Hepatic stellate cell (primary cell): ENCODE measurements around the gene ZBTB1.

ENCODE experiments used
- DNase-seq: peaks from one replicate; pipeline ENCODE4 v3.0.0; 2011; ENCODE audit warnings: low spot score

Gene ZBTB1

GRCh38 chr14:64504310-64504896, at the start of gene ZBTB1:
ZBTB1 (plus strand) TSS chr14:64504770; CDS start chr14:64521505, 16,735 bp downstream.
- DNase-seq: peak; percentile 76

- no peak for DNase-seq
These were observed 45.0 kb upstream of the ZBTB1 start for GRCh38 chr14:64459405-64460136.

DNA sequence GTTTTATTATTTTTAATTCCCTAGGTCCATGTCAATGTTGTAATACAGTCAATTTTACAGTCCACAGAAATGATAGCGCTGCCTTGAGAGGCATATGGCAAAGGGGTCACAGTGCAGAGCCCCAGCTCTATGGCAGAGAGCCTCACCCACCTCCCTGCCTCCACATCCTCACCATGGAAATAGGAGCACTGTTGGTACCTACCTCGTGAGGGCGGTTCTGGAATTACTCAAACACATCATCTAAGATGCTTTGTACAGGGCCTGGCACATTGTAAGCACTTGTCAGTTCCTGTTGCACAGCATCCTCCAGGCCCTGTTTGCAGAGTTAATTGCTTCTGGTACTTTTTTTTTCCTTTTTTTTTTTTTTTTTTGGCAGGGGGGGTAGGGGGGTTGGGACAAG, 43.3 kb upstream of the ZBTB1 start:
- DNase-seq: no peak

DNA sequence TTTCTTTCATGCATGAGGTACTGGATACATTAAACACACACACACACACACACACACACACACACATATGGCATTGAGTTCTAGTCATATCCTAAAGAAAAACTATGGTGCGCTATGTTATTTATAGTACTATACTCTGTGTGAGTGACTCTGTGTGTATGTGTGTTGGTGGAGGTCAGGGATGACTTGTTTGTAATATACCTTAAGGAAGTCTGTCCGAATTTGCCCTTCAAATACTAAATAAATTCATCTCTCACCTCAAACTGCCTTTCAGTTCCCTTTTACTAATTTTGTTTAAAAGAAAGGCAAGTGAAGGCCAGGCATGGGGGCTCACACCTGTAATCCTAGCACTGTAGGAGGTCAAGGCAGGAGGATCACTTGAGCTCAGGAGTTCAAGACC, 41.4 kb upstream of the ZBTB1 start:
- no peak for DNase-seq

GRCh38 chr14:64463873-64464272, 40.7 kb upstream of the ZBTB1 start:
- no peak for DNase-seq

GRCh38 chr14:64464651-64465050, 39.9 kb upstream of the ZBTB1 start:
- no peak for DNase-seq

- DNase-seq: peak; percentile 42
These were observed 39.3 kb upstream of the ZBTB1 start, which contains the start of gene AKAP5 for GRCh38 chr14:64465191-64465822. AKAP5 (plus strand) TSS chr14:64465499; CDS start chr14:64468395, 2,896 bp downstream.

DNA sequence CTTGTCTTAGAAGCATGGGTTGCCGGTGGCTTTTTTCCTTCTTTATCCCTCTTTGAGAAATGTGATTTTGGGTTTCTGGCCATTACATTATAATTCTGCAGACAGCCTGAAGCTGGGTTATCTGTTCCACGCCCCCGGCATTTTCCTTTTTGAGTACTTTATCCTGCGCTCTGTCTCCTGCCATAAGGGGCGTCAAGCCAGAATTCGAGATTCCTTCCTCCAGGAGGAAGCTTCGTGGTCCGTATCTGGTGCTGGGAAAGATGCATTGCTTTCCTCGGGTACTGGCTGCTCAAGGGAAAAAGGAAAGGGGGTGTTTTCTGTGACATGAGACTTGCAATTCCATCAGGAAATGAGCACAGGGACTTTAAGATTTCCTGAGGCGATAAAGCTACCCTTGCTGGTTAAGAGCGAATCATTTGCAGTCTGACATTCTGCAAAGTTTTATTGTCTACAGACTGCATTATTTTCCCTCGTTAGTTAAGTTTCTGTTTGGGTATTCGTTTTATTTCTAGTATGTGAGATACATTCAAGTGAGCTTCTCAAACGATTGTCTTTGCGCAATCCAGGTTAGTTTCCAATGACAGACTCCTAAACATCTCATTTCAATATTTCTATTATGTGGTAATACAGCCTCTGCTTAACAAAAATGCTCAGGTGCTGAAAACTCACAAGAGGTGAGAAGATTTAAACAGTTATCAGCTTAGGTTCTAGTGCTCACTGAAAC, 38.6 kb upstream of the ZBTB1 start:
- DNase-seq: peak; percentile 65

DNA sequence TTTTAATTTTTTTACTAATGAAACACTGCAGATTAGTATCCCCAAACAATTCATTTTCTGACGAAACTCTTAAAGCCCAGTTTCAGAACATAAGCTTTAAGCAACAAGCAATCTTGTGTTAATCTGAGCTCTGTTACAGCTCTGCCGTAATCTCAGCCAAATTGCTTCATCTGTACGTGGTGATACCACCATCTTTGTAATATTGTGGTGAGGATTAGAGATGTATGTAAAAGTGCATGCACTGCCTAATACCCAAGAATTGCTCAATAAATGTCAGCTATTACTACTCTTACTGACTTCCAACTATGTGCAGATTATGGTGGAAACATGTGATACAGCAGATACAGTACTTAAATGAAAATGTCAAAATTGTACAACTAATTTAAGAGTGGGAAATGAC, 37.5 kb upstream of the ZBTB1 start:
- no peak for DNase-seq

DNA sequence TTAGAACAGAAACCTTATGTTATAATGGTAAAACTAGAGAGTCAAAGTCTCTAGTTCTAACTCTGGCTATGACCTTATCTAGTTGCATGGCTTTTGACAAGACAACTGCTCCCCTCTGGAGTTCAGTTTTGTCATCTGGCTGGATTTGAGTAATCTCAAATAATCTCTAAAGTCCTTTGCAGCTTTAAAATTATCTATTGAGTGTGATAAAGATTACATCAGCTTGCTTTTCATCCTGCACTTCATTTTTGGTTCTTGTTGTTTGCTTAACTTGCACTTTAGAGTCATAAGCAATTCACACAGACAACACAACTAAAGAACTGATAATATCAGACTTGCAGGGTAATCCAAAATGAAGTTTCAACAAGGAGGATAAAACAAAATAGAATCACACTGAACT, 37.0 kb upstream of the ZBTB1 start:
- no peak for DNase-seq

- DNase-seq: no peak
These were observed 36.1 kb upstream of the ZBTB1 start for GRCh38 chr14:64468451-64468850.

- no peak for DNase-seq
These were observed 30.5 kb upstream of the ZBTB1 start for GRCh38 chr14:64474041-64474440.

- no peak for DNase-seq
These were observed 29.9 kb upstream of the ZBTB1 start for GRCh38 chr14:64474698-64475097.

DNA sequence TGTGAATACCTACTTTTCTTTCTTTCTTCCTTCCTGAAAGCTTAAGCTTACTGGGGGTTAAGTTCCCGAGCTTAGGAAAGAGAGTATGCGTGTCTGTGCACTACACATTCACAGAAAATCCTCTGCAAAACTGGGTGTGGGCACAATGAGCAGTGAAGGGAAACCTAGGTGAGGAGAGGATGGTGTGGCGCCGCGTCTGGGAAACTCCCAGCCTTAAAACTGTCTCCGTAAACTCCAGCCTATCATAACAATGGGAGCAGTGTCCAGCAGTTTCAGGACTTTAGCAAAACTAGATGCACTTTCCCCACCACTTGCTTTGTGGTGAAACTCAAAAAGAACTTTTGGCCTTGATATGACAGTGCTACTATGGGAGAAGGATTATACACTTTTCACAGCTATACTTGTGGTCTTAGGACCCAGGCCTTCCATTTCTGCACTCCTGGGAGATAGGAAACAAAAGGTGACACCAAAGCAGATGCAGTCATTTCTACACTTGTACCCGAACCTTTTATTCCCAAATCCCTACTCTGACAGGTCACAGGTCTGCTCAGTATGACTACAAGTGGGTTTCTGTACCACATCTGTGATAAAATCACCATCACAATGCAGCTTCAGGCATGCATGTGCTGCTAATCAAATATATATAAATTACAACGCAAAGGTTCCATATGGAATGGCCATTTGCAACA, 28.8 kb upstream of the ZBTB1 start:
- no peak for DNase-seq

- no peak for DNase-seq
These were observed 28.1 kb upstream of the ZBTB1 start for GRCh38 chr14:64476438-64476837.

DNA sequence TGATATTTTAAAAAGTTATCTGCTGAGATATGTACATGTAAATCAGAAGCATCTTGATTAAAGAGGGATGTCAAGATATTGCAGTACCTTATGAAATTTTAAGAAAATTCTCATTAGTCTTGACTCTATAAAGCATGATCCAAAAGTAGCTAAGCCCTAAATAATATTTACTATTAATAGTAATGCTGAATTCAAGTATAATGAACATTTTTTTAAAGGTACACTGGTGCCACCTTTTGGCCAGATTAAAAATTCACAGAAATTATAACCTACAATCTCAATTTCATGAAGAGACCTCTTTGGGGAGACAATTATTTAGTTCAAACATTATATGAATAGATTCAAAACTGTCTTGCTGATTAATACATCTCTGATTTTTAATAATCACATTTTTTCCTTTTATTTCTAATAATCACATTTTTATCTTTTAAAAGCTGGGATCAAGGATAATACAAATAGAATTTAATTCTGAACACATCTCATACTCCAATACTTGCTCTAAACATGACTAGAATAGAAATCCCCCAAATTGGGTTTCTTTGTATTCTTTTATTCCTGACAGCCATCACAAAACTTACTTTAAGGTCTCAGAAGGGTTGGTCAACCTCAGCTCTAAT, 25.8 kb upstream of the ZBTB1 start:
- peak; percentile 27 for DNase-seq

DNA sequence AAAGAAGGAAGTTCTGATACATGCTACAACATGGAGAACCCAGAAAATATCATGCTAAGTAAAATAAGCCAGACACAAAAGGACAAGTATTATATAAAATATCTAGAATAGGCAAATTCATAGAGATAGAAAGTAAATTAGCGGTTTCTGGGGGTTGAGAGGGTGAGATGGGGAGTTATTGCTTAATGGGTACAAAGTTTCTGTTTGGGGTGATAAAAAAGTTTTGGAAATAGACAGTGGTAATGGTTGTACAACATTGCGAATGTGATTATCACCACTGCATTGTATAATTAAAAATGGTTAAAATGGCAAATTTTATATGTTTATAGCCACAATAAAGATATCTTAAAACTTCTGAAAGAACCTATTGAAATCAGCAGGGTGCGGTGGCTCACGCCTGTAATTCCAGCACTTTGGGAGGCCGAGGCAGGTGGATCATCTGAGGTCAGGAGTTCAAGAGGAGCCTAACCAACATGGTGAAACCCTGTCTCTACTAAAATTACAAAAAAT, 15.9 kb upstream of the ZBTB1 start:
- no peak for DNase-seq

- no peak for DNase-seq
These were observed 12.9 kb upstream of the ZBTB1 start for GRCh38 chr14:64491637-64492036.

GRCh38 chr14:64493455-64493854, 11.1 kb upstream of the ZBTB1 start:
- no peak for DNase-seq

DNA sequence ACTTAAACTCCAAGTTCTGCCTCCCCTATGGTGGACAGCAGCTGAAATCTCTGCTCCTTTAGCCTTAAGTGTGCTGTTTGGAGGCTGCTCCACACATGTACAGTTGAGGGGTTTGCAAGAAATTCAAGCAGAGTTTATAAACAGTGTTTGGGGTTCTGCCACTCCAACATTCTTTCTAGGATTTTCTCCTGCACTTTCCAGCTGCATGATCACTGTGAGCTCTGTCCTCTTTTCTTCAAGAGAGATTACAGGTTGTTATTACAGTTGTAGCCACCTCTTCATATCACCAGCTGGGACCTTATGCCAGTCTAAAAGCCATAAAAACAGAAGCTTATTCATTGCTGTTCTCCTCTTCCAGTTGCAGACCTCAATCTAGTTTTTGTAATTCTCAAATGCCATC, 9.3 kb upstream of the ZBTB1 start:
- no peak for DNase-seq

GRCh38 chr14:64496764-64497163, 7.8 kb upstream of the ZBTB1 start:
- no peak for DNase-seq
